Astrocyte (in vitro differentiated cells and primary cell): ENCODE data around the gene EFS. TPM values are rescaled to one million over a fixed set of nuclear protein-coding genes. Genes with fewer than 3 reads are reported as not detected.

Source experiments
- DNase-seq: peaks from one replicate; pipeline ENCODE4 v3.0.0-alpha.2; 2010; ENCODE audit warnings: low read depth
- FAIRE-seq: peaks from 2 replicates; lab custom pipeline; 2011; peaks lifted over from hg19 to GRCh38; lab: Jason Lieb, UNC
- H2AFZ ChIP-seq: 2 replicates; pipeline ENCODE4 v1.6.0; 2012; ENCODE audit warnings: low read depth, low read length, inconsistent platforms
- H3K27ac ChIP-seq: 2 replicates; pipeline ENCODE4 v1.5.1; 2011; ENCODE audit warnings: low read depth, low read length, inconsistent platforms
- H3K27me3 ChIP-seq: 2 replicates; pipeline ENCODE4 v1.6.0; 2011; ENCODE audit warnings: low read length, inconsistent platforms; ENCODE audit not compliant: insufficient read depth
- H3K36me3 ChIP-seq: 2 replicates; pipeline ENCODE4 v1.5.1; 2011; ENCODE audit warnings: low read length, inconsistent platforms; ENCODE audit not compliant: insufficient read depth
- H3K4me1 ChIP-seq: 2 replicates; pipeline ENCODE4 v1.5.1; 2011; ENCODE audit warnings: low read length, inconsistent platforms; ENCODE audit not compliant: insufficient read depth
- H3K4me2 ChIP-seq: 2 replicates; pipeline ENCODE4 v1.6.0; 2012; ENCODE audit warnings: low read length, inconsistent platforms
- H3K4me3 ChIP-seq: 2 replicates; pipeline ENCODE4 v1.5.1; 2011; ENCODE audit warnings: low read depth, mild to moderate bottlenecking, low read length, inconsistent platforms; ENCODE audit not compliant: insufficient read depth
- H3K79me2 ChIP-seq: 2 replicates; pipeline ENCODE4 v1.6.0; 2012; ENCODE audit warnings: mild to moderate bottlenecking, low read length, inconsistent platforms; ENCODE audit not compliant: insufficient read depth
- H3K9ac ChIP-seq: 2 replicates; pipeline ENCODE4 v1.6.0; 2012; ENCODE audit warnings: mild to moderate bottlenecking, low read length, inconsistent platforms
- H3K9me3 ChIP-seq: 2 replicates; pipeline ENCODE4 v1.5.1; 2012; ENCODE audit warnings: low read depth, mild to moderate bottlenecking, low read length, inconsistent platforms; ENCODE audit not compliant: insufficient read depth
- H4K20me1 ChIP-seq: 2 replicates; pipeline ENCODE4 v1.6.0; 2012; ENCODE audit warnings: low read length, inconsistent platforms; ENCODE audit not compliant: insufficient read depth
- H3K27ac Mint-ChIP-seq: one replicate; pipeline ENCODE4 v1.8.0; 2021; ENCODE audit warnings: mild to moderate bottlenecking, mixed read lengths; ENCODE audit not compliant: unreplicated experiment
- H3K27me3 Mint-ChIP-seq: one replicate; pipeline ENCODE4 v1.8.0; 2021; ENCODE audit warnings: low read depth, mixed read lengths; ENCODE audit not compliant: unreplicated experiment
- H3K36me3 Mint-ChIP-seq: one replicate; pipeline ENCODE4 v1.8.0; 2021; ENCODE audit warnings: low read depth, mixed read lengths; ENCODE audit not compliant: unreplicated experiment
- H3K4me1 Mint-ChIP-seq: one replicate; pipeline ENCODE4 v1.8.0; 2021; ENCODE audit warnings: low read depth, mixed read lengths; ENCODE audit not compliant: unreplicated experiment
- H3K4me3 Mint-ChIP-seq: one replicate; pipeline ENCODE4 v1.8.0; 2021; ENCODE audit warnings: mild to moderate bottlenecking, moderate library complexity, mixed read lengths; ENCODE audit not compliant: unreplicated experiment
- H3K9me3 Mint-ChIP-seq: one replicate; pipeline ENCODE4 v1.8.0; 2021; ENCODE audit warnings: mild to moderate bottlenecking, mixed read lengths; ENCODE audit not compliant: unreplicated experiment
- CTCF ChIP-seq: IDR thresholded peaks from 2 replicates; pipeline ENCODE4 v1.5.1; 2011; ENCODE audit warnings: low read depth, mild to moderate bottlenecking, inconsistent platforms, low read length, moderate library complexity; ENCODE audit not compliant: insufficient read depth
- EZH2 ChIP-seq: IDR thresholded peaks from 2 replicates; pipeline ENCODE4 v1.6.1; 2012; ENCODE audit warnings: mild to moderate bottlenecking, low read length, inconsistent platforms; ENCODE audit not compliant: insufficient read depth
- total RNA-seq: library from RNA; stranded (reverse); gene quantifications from 2 replicates; pipeline ENCODE4 v1.2.1, GENCODE V29; 2021

Gene EFS
- total RNA-seq, 1 donor from 2014 or later = 6.5 TPM

- no peaks in the 10 kb centered on the region for H3K4me1 ChIP-seq
- no peaks in the 10 kb centered on the region for H3K9me3 ChIP-seq
- Mint-ChIP-seq H3K36me3 (no peaks in the 10 kb centered on the region), H3K27ac (no peak overlapping the region), H3K9me3 (no peaks in the 10 kb centered on the region), H3K27me3 (peaks cover 54% of the 10 kb centered on the region), H3K4me3 (no peak overlapping the region), H3K4me1 (no peaks in the 10 kb centered on the region)
- no peaks in the 10 kb centered on the region for H3K27me3 ChIP-seq
- H2AFZ ChIP-seq = no peak overlapping the region
- H3K4me3 ChIP-seq = no peak overlapping the region
- DNase-seq (no peak), FAIRE-seq (no peak)
- no peaks in the 10 kb centered on the region for H3K36me3 ChIP-seq
- no peaks in the 10 kb centered on the region for H4K20me1 ChIP-seq
- no peak overlapping the region for H3K27ac ChIP-seq
- H3K9ac ChIP-seq = no peak overlapping the region
- no peak overlapping the region for H3K4me2 ChIP-seq
- TF ChIP-seq CTCF (no peak), EZH2 (no peak)
- H3K79me2 ChIP-seq = no peaks in the 10 kb centered on the region
These were observed 8.1 kb upstream of the EFS start for GRCh38 chr14:23373041-23373440.

- TF ChIP-seq EZH2 (no peak), CTCF (no peak)
- H3K9me3 ChIP-seq = no peaks in the 10 kb centered on the region
- H3K4me1 Mint-ChIP-seq = no peaks in the 10 kb centered on the region
- no peak within 1 kb of the TSS for H2AFZ ChIP-seq
- no peaks in the 10 kb centered on the region for H3K79me2 ChIP-seq
- no peak within 1 kb of the TSS for H3K4me3 ChIP-seq
- FAIRE-seq = no peak
- H3K9me3 Mint-ChIP-seq = no peaks in the 10 kb centered on the region
- H3K4me1 ChIP-seq = no peaks in the 10 kb centered on the region
- no peak within 1 kb of the TSS for H3K9ac ChIP-seq
- no peak within 1 kb of the TSS for H3K4me3 Mint-ChIP-seq
- no peak within 1 kb of the TSS for H3K4me2 ChIP-seq
- no peaks in the 10 kb centered on the region for H3K27me3 ChIP-seq
- no peaks in the 10 kb centered on the region for H3K36me3 Mint-ChIP-seq
- H3K36me3 ChIP-seq = no peaks in the 10 kb centered on the region
- H3K27ac ChIP-seq = no peak within 1 kb of the TSS
- no peak for DNase-seq
- no peak within 1 kb of the TSS for H3K27ac Mint-ChIP-seq
- no peaks in the 10 kb centered on the region for H4K20me1 ChIP-seq
- peaks cover 57% of the 10 kb centered on the region for H3K27me3 Mint-ChIP-seq
These were observed 7.5 kb upstream of the EFS start, which contains the start of gene IL25 for GRCh38 chr14:23372509-23372908. Gene IL25, plus strand, starts transcription at chr14:23372809.

GRCh38 chr14:23371865-23372264, 6.9 kb upstream of the EFS start:
- no peaks in the 10 kb centered on the region for H3K9me3 ChIP-seq
- DNase-seq (no peak), FAIRE-seq (no peak)
- Mint-ChIP-seq H3K4me3 (no peak overlapping the region), H3K27me3 (peaks cover 58% of the 10 kb centered on the region), H3K4me1 (no peaks in the 10 kb centered on the region), H3K27ac (no peak overlapping the region), H3K36me3 (no peaks in the 10 kb centered on the region), H3K9me3 (no peaks in the 10 kb centered on the region)
- TF ChIP-seq CTCF (no peak), EZH2 (no peak)
- no peak overlapping the region for H2AFZ ChIP-seq
- H3K79me2 ChIP-seq = no peaks in the 10 kb centered on the region
- H4K20me1 ChIP-seq = no peaks in the 10 kb centered on the region
- H3K27me3 ChIP-seq = no peaks in the 10 kb centered on the region
- H3K27ac ChIP-seq = no peak overlapping the region
- no peaks in the 10 kb centered on the region for H3K36me3 ChIP-seq
- no peak overlapping the region for H3K9ac ChIP-seq
- no peak overlapping the region for H3K4me3 ChIP-seq
- H3K4me1 ChIP-seq = no peaks in the 10 kb centered on the region
- H3K4me2 ChIP-seq = no peak overlapping the region
